Hepatocyte (in vitro differentiated cells): ENCODE data around the gene NAIF1. TPM values are rescaled to one million over a fixed set of nuclear protein-coding genes. Genes with fewer than 3 reads are reported as not detected.

ENCODE experiments used
- DNase-seq: peaks from one replicate; pipeline ENCODE4 v3.0.0-alpha.2; 2016; ENCODE audit warnings: low spot score
- H2AFZ ChIP-seq: fragments of 200-600 bp; sonication (generic); 2 replicates; pipeline ENCODE4 v1.6.0; 2016; ENCODE audit warnings: antibody characterized with exemption, mild to moderate bottlenecking
- H3K27ac ChIP-seq: fragments of 200-600 bp; sonication (generic); 2 replicates; pipeline ENCODE4 v1.5.1; 2016; ENCODE audit warnings: mild to moderate bottlenecking
- H3K27me3 ChIP-seq: fragments of 200-600 bp; sonication (generic); 2 replicates; pipeline ENCODE4 v1.6.1; 2016
- H3K36me3 ChIP-seq: fragments of 200-600 bp; sonication (generic); replicated peaks from 2 replicates; pipeline ENCODE4 v1.5.1; 2016; ENCODE audit warnings: low read depth; ENCODE audit not compliant: insufficient read depth
- H3K4me1 ChIP-seq: fragments of 200-600 bp; sonication (generic); 2 replicates; pipeline ENCODE4 v1.5.1; 2016; ENCODE audit warnings: mild to moderate bottlenecking, moderate library complexity; ENCODE audit not compliant: insufficient read depth
- H3K4me2 ChIP-seq: fragments of 200-600 bp; sonication (generic); 2 replicates; pipeline ENCODE4 v1.6.0; 2016
- H3K4me3 ChIP-seq: fragments of 200-600 bp; sonication (generic); 2 replicates; pipeline ENCODE4 v1.5.1; 2016; ENCODE audit warnings: mild to moderate bottlenecking
- H3K79me2 ChIP-seq: fragments of 200-600 bp; sonication (generic); 2 replicates; pipeline ENCODE4 v1.6.0; 2017; ENCODE audit warnings: mild to moderate bottlenecking
- H3K9me2 ChIP-seq: fragments of 200-600 bp; sonication (generic); replicated peaks from 2 replicates; pipeline ENCODE4 v1.6.0; 2017; ENCODE audit warnings: mild to moderate bottlenecking; ENCODE audit not compliant: insufficient read depth
- H3K9me3 ChIP-seq: fragments of 200-600 bp; sonication (generic); 2 replicates; pipeline ENCODE4 v1.5.1; 2016; ENCODE audit warnings: low read depth, mild to moderate bottlenecking
- H4K20me1 ChIP-seq: fragments of 200-600 bp; sonication (generic); 2 replicates; pipeline ENCODE4 v1.6.0; 2016; ENCODE audit warnings: mild to moderate bottlenecking; ENCODE audit not compliant: insufficient read depth, poor library complexity, severe bottlenecking
- EZH2 ChIP-seq: fragments of 200-600 bp; sonication (generic); IDR thresholded peaks from 2 replicates; pipeline ENCODE4 v1.6.1; 2016; ENCODE audit warnings: antibody characterized with exemption, mild to moderate bottlenecking, borderline replicate concordance
- EZH2phosphoT487 ChIP-seq: fragments of 200-600 bp; sonication (generic); IDR thresholded peaks from one replicate; pipeline ENCODE4 v1.6.1; 2018; ENCODE audit warnings: antibody characterized with exemption, mild to moderate bottlenecking, low read depth, moderate library complexity; ENCODE audit not compliant: unreplicated experiment, severe bottlenecking
- WGBS: methylation state at CpG from one replicate; pipeline ENCODE4 v1.1.6; 2016; ENCODE audit warnings: low lambda C conversion rate; ENCODE audit errors: missing lambda C conversion rate; 5-methylcytosine and 5-hydroxymethylcytosine counted together
- polyA plus RNA-seq: library from polyadenylated mRNA; unstranded; fragments of >200 nt; fragmentation: Nextera tagmentation; extraction: Ambion mirVana; gene quantifications from 2 replicates; pipeline ENCODE4 v1.2.1, GENCODE V29; 2016
- total RNA-seq: library from RNA; depleted of rRNA; stranded (reverse); fragments of >200 nt; gene quantifications from 2 replicates; pipeline ENCODE4 v1.2.3, GENCODE V29; 2014
- TF ChIP-seq, protein P1 (sequence below): fragments of 200-600 bp; sonication (generic); IDR thresholded peaks from 2 replicates; pipeline ENCODE4 v1.5.1; 2016; ENCODE audit warnings: antibody characterized with exemption, mild to moderate bottlenecking; ENCODE audit not compliant: poor library complexity

NAIF1 gene
- total and polyA plus RNA-seq, 2 experiments from 2014 or later, result 8.0 to 10.3 TPM

DNA sequence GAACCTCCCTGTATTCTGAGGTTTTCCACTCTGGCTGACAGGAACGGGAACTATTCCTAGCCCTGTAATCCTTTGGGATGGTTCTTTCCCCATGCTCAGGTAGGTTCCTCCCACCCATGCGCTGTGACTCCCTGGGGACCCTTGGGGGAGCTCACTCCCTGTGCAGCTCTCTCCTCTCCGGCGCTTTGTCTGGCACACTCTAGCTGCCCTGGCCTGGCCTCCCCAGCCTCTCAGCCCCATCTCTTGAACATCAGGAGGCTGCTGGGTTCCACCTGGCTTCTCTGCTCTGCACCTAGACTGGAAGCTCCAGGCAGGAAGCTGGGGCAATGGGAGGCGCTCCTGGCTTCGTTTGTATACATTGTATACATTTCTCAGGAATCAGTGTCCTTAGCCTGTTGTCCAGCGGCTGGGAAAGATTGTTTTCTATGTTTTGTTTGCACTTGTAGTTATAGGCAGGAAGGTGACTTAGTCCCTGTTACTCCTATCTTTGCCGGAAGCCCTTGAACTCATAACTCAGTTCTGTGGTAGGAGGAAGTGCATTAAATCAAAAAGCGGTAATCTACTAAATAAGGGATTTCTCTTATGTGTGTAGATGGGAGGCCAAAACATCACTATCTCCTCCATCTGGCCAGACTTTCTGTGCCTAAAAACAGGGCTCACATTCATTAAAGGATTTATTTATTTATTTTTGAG lies 21.3 kb upstream of the NAIF1 start:
- Histone ChIP-seq H4K20me1 (no peaks in the 10 kb centered on the region), H3K36me3 (no peaks in the 10 kb centered on the region), H3K9me2 (no peaks in the 10 kb centered on the region), H3K27ac (no peak overlapping the region), H3K79me2 (peaks cover 83% of the 10 kb centered on the region), H3K27me3 (no peaks in the 10 kb centered on the region), H3K4me2 (no peak overlapping the region), H3K4me1 (peaks cover 12% of the 10 kb centered on the region), H3K9me3 (no peaks in the 10 kb centered on the region), H3K4me3 (no peak overlapping the region), H2AFZ (no peak overlapping the region)
- DNase-seq, result no peak
- TF ChIP-seq, protein P1, sequence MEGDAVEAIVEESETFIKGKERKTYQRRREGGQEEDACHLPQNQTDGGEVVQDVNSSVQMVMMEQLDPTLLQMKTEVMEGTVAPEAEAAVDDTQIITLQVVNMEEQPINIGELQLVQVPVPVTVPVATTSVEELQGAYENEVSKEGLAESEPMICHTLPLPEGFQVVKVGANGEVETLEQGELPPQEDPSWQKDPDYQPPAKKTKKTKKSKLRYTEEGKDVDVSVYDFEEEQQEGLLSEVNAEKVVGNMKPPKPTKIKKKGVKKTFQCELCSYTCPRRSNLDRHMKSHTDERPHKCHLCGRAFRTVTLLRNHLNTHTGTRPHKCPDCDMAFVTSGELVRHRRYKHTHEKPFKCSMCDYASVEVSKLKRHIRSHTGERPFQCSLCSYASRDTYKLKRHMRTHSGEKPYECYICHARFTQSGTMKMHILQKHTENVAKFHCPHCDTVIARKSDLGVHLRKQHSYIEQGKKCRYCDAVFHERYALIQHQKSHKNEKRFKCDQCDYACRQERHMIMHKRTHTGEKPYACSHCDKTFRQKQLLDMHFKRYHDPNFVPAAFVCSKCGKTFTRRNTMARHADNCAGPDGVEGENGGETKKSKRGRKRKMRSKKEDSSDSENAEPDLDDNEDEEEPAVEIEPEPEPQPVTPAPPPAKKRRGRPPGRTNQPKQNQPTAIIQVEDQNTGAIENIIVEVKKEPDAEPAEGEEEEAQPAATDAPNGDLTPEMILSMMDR, result no peak
- TF ChIP-seq EZH2phosphoT487 (no peak), EZH2 (no peak)
- WGBS, result 81% methylated on average over 9 of the region's 9 CpGs

DNA sequence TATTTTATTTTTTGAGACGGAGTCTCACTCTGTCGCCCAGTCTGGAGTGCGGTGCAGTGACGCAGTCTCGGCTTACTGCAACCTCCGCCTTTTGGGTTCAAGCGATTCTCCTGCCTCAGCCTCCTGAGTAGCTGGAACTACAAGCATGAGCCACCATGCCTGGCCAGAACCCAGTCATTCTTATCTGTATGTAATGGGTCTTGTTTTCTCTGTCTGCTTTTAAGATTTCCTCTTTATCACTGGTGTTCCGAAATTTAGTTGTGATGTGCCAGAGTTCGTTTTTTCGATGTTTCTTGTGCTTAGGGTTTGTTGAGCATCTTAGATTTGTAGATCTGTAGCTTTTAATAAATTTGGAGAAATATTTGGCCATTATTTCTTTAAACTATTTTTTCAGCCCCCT lies 20.1 kb upstream of the NAIF1 start:
- H3K9me2 ChIP-seq, result no peaks in the 10 kb centered on the region
- WGBS, result 78% methylated on average over 10 of the region's 10 CpGs
- H3K4me1 ChIP-seq, result peaks cover 6% of the 10 kb centered on the region

DNA sequence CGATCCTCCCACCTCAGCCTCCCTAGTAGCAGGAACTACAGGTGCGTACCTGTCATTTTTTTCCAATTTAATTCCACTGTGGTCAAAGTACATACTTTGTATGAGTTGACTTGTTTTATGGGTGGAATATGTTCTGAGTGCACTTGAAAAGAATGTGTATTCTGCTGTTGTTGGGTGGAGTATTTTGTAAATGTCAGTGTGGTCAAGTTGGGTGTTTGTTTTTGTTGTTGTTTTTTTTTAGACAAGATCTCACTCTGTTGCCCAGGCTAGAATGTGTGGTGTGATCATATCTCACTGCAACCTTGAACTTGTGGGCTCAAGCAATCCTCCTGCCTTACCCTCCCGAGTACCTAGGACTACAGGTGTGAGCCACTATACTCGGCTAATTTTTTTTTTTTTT lies 18.8 kb upstream of the NAIF1 start:
- no peak overlapping the region for H3K27ac ChIP-seq
- TF ChIP-seq EZH2phosphoT487 (no peak), EZH2 (no peak)
- TF ChIP-seq, protein P1, result no peak

More for the DNA sequence above, 20.1 kb upstream of the NAIF1 start:
- DNase-seq, result no peak
- no peak overlapping the region for H3K27ac ChIP-seq
- H4K20me1 ChIP-seq, result no peaks in the 10 kb centered on the region
- H3K27me3 ChIP-seq, result no peaks in the 10 kb centered on the region
- H3K36me3 ChIP-seq, result no peaks in the 10 kb centered on the region
- H3K4me3 ChIP-seq, result no peak overlapping the region
- H3K9me3 ChIP-seq, result no peaks in the 10 kb centered on the region
- H3K4me2 ChIP-seq, result no peak overlapping the region
- TF ChIP-seq, protein P1, result no peak
- no peak for TF ChIP-seq EZH2phosphoT487
- TF ChIP-seq EZH2, result no peak
- H3K79me2 ChIP-seq, result peaks cover 76% of the 10 kb centered on the region
- no peak overlapping the region for H2AFZ ChIP-seq

DNA sequence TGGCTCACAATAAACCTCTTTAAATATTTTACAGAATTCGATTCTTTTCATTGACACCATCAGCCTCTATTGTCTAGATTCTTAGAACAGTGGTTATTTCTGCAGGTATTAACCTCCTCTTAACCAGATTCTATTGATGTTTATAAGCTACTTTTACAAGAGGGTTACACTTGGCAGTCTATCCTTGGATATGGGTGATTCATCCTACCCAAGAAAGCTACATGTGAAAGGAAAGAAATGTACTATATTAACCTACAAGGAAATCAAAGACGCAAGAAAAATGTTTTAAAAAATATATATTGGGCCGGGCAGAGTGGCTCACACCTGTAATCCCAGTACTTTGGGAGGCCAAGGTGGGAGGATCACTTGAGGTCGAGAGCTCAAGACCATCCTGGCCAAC lies 17.6 kb upstream of the NAIF1 start:
- DNase-seq, result no peak
- Histone ChIP-seq H4K20me1 (no peaks in the 10 kb centered on the region), H3K36me3 (no peaks in the 10 kb centered on the region), H3K9me2 (no peaks in the 10 kb centered on the region), H3K4me2 (no peak overlapping the region), H3K9me3 (no peaks in the 10 kb centered on the region), H3K79me2 (peaks cover 66% of the 10 kb centered on the region), H3K4me3 (no peak overlapping the region), H2AFZ (no peak overlapping the region), H3K27me3 (no peaks in the 10 kb centered on the region), H3K27ac (no peak overlapping the region), H3K4me1 (peaks cover 30% of the 10 kb centered on the region)
- WGBS, result 98% methylated on average over 4 of the region's 4 CpGs
- TF ChIP-seq EZH2phosphoT487 (no peak), EZH2 (no peak)
- TF ChIP-seq, protein P1, result no peak

More for the DNA sequence above, 18.8 kb upstream of the NAIF1 start:
- H4K20me1 ChIP-seq, result no peaks in the 10 kb centered on the region
- H3K4me2 ChIP-seq, result no peak overlapping the region
- H3K9me2 ChIP-seq, result no peaks in the 10 kb centered on the region
- H3K27me3 ChIP-seq, result no peaks in the 10 kb centered on the region
- no peaks in the 10 kb centered on the region for H3K9me3 ChIP-seq
- H3K36me3 ChIP-seq, result no peaks in the 10 kb centered on the region
- H2AFZ ChIP-seq, result no peak overlapping the region
- no peak overlapping the region for H3K4me3 ChIP-seq
- DNase-seq, result no peak
- peaks cover 18% of the 10 kb centered on the region for H3K4me1 ChIP-seq
- WGBS, result 90% methylated on average over 4 of the region's 4 CpGs
- H3K79me2 ChIP-seq, result peaks cover 68% of the 10 kb centered on the region
